Glutamatergic neuron (in vitro differentiated cells): Measurements from ENCODE around the gene MED12L. TPM values are rescaled to one million over a fixed set of nuclear protein-coding genes. Genes with fewer than 3 reads are reported as not detected.

ENCODE experiments used
- DNase-seq: peaks from one replicate; pipeline ENCODE4 v3.0.0; 2022
- H3K27ac Mint-ChIP-seq: one replicate; pipeline ENCODE4 v1.8.0; 2020; ENCODE audit warnings: mild to moderate bottlenecking, mixed read lengths, inconsistent platforms; ENCODE audit not compliant: unreplicated experiment
- H3K27me3 Mint-ChIP-seq: one replicate; pipeline ENCODE4 v1.8.0; 2020; ENCODE audit warnings: mild to moderate bottlenecking, moderate library complexity, mixed read lengths, inconsistent platforms; ENCODE audit not compliant: unreplicated experiment
- H3K36me3 Mint-ChIP-seq: one replicate; pipeline ENCODE4 v1.8.0; 2020; ENCODE audit warnings: mild to moderate bottlenecking, mixed read lengths, inconsistent platforms; ENCODE audit not compliant: unreplicated experiment
- H3K4me1 Mint-ChIP-seq: one replicate; pipeline ENCODE4 v1.8.0; 2020; ENCODE audit warnings: mild to moderate bottlenecking, low read depth, mixed read lengths, inconsistent platforms; ENCODE audit not compliant: unreplicated experiment
- H3K4me3 Mint-ChIP-seq: one replicate; pipeline ENCODE4 v1.8.0; 2020; ENCODE audit warnings: mild to moderate bottlenecking, mixed read lengths, inconsistent platforms; ENCODE audit not compliant: unreplicated experiment
- H3K9me3 Mint-ChIP-seq: one replicate; pipeline ENCODE4 v1.8.0; 2020; ENCODE audit warnings: mild to moderate bottlenecking, moderate library complexity, mixed read lengths, inconsistent platforms; ENCODE audit not compliant: unreplicated experiment
- CTCF ChIP-seq: fragments of 200-600 bp; sonication (generic); IDR thresholded peaks from one replicate; pipeline ENCODE4 v1.5.0; 2021; ENCODE audit not compliant: partially characterized antibody, unreplicated experiment
- long read RNA-seq: library from polyadenylated mRNA; unstranded; transcript quantifications from one replicate; pipeline ENCODE4 v2.0.0, GENCODE V29; 2020; ENCODE audit not compliant: unreplicated experiment
- total RNA-seq: library from RNA; stranded (reverse); fragmentation: NEBNext Ultra II Directional; extraction: Animal tissue kit (Norgen Biotek cat#: 25700); gene quantifications from one replicate; pipeline ENCODE4 v1.2.1, GENCODE V29; 2021; ENCODE audit not compliant: unreplicated experiment

MED12L gene
- total RNA-seq: 7.8 TPM
- long read RNA-seq: 0 reads

GRCh38 chr3:151085227-151085888 is at the start of gene MED12L:
TSS of gene MED12L (plus strand) at chr3:151085664. CDS start at chr3:151086927, 1,263 bp downstream.
- H3K27ac Mint-ChIP-seq: peak within 1 kb of the TSS; percentile 31
- peak within 1 kb of the TSS; percentile 93 for H3K4me3 Mint-ChIP-seq
- peaks cover 2% of the 10 kb centered on the region for H3K4me1 Mint-ChIP-seq
- H3K9me3 Mint-ChIP-seq: peaks cover 3% of the 10 kb centered on the region
- H3K36me3 Mint-ChIP-seq: peaks cover 5% of the 10 kb centered on the region
- DNase-seq: peak; percentile 88
- peaks cover 6% of the 10 kb centered on the region for H3K27me3 Mint-ChIP-seq
- TF ChIP-seq CTCF: no peak

- Mint-ChIP-seq H3K4me1 (no peaks in the 10 kb centered on the region), H3K27ac (no peak overlapping the region), H3K27me3 (no peaks in the 10 kb centered on the region), H3K36me3 (no peaks in the 10 kb centered on the region), H3K4me3 (no peak overlapping the region), H3K9me3 (no peaks in the 10 kb centered on the region)
- no peak for TF ChIP-seq CTCF
- no peak for DNase-seq
Observed at GRCh38 chr3:151037746-151038477, 47.6 kb upstream of the MED12L start.

GRCh38 chr3:151044706-151045105 is 40.8 kb upstream of the MED12L start:
- Mint-ChIP-seq H3K9me3 (no peaks in the 10 kb centered on the region), H3K36me3 (no peaks in the 10 kb centered on the region), H3K27me3 (peaks cover 2% of the 10 kb centered on the region), H3K4me3 (no peak overlapping the region), H3K4me1 (no peaks in the 10 kb centered on the region), H3K27ac (no peak overlapping the region)
- DNase-seq: no peak
- no peak for TF ChIP-seq CTCF

GRCh38 chr3:151047636-151048035 is 37.8 kb upstream of the MED12L start:
- no peak overlapping the region for H3K27ac Mint-ChIP-seq
- H3K36me3 Mint-ChIP-seq: no peaks in the 10 kb centered on the region
- no peaks in the 10 kb centered on the region for H3K9me3 Mint-ChIP-seq
- H3K4me3 Mint-ChIP-seq: no peak overlapping the region
- no peaks in the 10 kb centered on the region for H3K4me1 Mint-ChIP-seq
- DNase-seq: no peak
- TF ChIP-seq CTCF: no peak
- H3K27me3 Mint-ChIP-seq: peaks cover 2% of the 10 kb centered on the region

- TF ChIP-seq CTCF: no peak
- Mint-ChIP-seq H3K36me3 (no peaks in the 10 kb centered on the region), H3K9me3 (no peaks in the 10 kb centered on the region), H3K27ac (no peak overlapping the region), H3K4me3 (no peak overlapping the region), H3K27me3 (no peaks in the 10 kb centered on the region), H3K4me1 (no peaks in the 10 kb centered on the region)
- DNase-seq: no peak
Observed at GRCh38 chr3:151051533-151051932, 33.9 kb upstream of the MED12L start.
